ENCODE results near the gene CDK5RAP1. TPM values are rescaled to one million over a fixed set of nuclear protein-coding genes. Genes with fewer than 3 reads are reported as not detected.

The CDK5RAP1 gene
- 18.3 and 19.5 TPM in 2 replicates for total RNA-seq (2014; rRNA removed; shearing (Covaris generic))
- polyA plus RNA-seq (2016; fragmentation: Nextera tagmentation; extraction: Ambion mirVana), result 24.7 and 24.9 TPM in 2 replicates

- Histone ChIP-seq H3F3A (ENCODE audit: insufficient read depth) (no peaks in the 10 kb centered on the region), H3K27ac (peak within 1 kb of the TSS; percentile 8; the same call in 1 of the 2 replicates), H3K36me3 (ENCODE audit: low read depth) (no peaks in the 10 kb centered on the region), H3K9me3 (ENCODE audit: low read depth) (no peaks in the 10 kb centered on the region), H3K9ac (peak within 1 kb of the TSS; percentile 85), H3K27me3 (replicated peaks; ENCODE audit: insufficient read depth) (no peaks in the 10 kb centered on the region), H3K4me1 (ENCODE audit: insufficient read depth) (peaks cover 11% of the 10 kb centered on the region), H3K9me2 (ENCODE audit: insufficient read depth) (no peaks in the 10 kb centered on the region), H3K4me2 (ENCODE audit: unreplicated experiment) (peak within 1 kb of the TSS; percentile 99), H3K79me2 (ENCODE audit: insufficient read depth) (peaks cover 59% of the 10 kb centered on the region), H3K4me3 (peak within 1 kb of the TSS; percentile 89), H2AFZ (peak within 1 kb of the TSS; percentile 95), H4K20me1 (ENCODE audit: insufficient read depth) (no peaks in the 10 kb centered on the region)
- DNase-seq, result peak; percentile 96
- in situ Hi-C loops (cut with MboI), result no loop called here
- TF ChIP-seq EZH2phosphoT487 (IDR thresholded peaks at IDR 0.05; ENCODE audit: insufficient read depth, low read depth), result no peak
- no peak for TF ChIP-seq EZH2 (IDR thresholded peaks at IDR 0.05; ENCODE audit: insufficient read depth, poor library complexity, severe bottlenecking)
- WGBS, 2 experiments (ENCODE audit: low coverage in 1 of 2, low lambda C conversion rate in 2 of 2, missing lambda C conversion rate in 2 of 2), result 1% methylated on average over 43 of the region's 43 CpGs
Measured at GRCh38 chr20:33401184-33401920, at the start of gene CDK5RAP1. Gene CDK5RAP1 (minus strand): TSS chr20:33401519. CDS start chr20:33397064, 4,455 bp downstream.

- in situ Hi-C loops (cut with MboI), result no loop called here
- Histone ChIP-seq H3K4me1 (ENCODE audit: insufficient read depth) (no peaks in the 10 kb centered on the region), H3K9me2 (ENCODE audit: insufficient read depth) (no peaks in the 10 kb centered on the region), H3K4me3 (no peak overlapping the region), H4K20me1 (ENCODE audit: insufficient read depth) (no peaks in the 10 kb centered on the region), H3K9me3 (ENCODE audit: low read depth) (no peaks in the 10 kb centered on the region), H3K79me2 (ENCODE audit: insufficient read depth) (no peaks in the 10 kb centered on the region), H3F3A (ENCODE audit: insufficient read depth) (no peaks in the 10 kb centered on the region), H2AFZ (no peak overlapping the region), H3K4me2 (ENCODE audit: unreplicated experiment) (no peak overlapping the region), H3K9ac (no peak overlapping the region), H3K27me3 (replicated peaks; ENCODE audit: insufficient read depth) (no peaks in the 10 kb centered on the region), H3K36me3 (ENCODE audit: low read depth) (no peaks in the 10 kb centered on the region), H3K27ac (no peak overlapping the region)
- peak; percentile 33 for DNase-seq
- TF ChIP-seq EZH2 (IDR thresholded peaks at IDR 0.05; ENCODE audit: insufficient read depth, poor library complexity, severe bottlenecking), result no peak
- TF ChIP-seq EZH2phosphoT487 (IDR thresholded peaks at IDR 0.05; ENCODE audit: insufficient read depth, low read depth), result no peak
- WGBS, 2 experiments (ENCODE audit: low coverage in 1 of 2, low lambda C conversion rate in 2 of 2, missing lambda C conversion rate in 2 of 2), result 80 to 81% methylated on average over 4 of the region's 4 CpGs
Measured at GRCh38 chr20:33450867-33451266, 49.5 kb upstream of the CDK5RAP1 start.

GRCh38 chr20:33445881-33446625 lies 44.7 kb upstream of the CDK5RAP1 start:
- H3K79me2 ChIP-seq (ENCODE audit: insufficient read depth), result no peaks in the 10 kb centered on the region
- no peaks in the 10 kb centered on the region for H3K9me2 ChIP-seq (ENCODE audit: insufficient read depth)
- in situ Hi-C loops (cut with MboI), result no loop called here
- 71 to 74% methylated on average over 4 of the region's 4 CpGs for WGBS, 2 experiments (ENCODE audit: low coverage in 1 of 2, low lambda C conversion rate in 2 of 2, missing lambda C conversion rate in 2 of 2)
- no peaks in the 10 kb centered on the region for H3K9me3 ChIP-seq (ENCODE audit: low read depth)
- no peak overlapping the region for H2AFZ ChIP-seq
- DNase-seq, result no peak
- H3K27me3 ChIP-seq (replicated peaks; ENCODE audit: insufficient read depth), result no peaks in the 10 kb centered on the region
- TF ChIP-seq EZH2 (IDR thresholded peaks at IDR 0.05; ENCODE audit: insufficient read depth, poor library complexity, severe bottlenecking) (no peak), EZH2phosphoT487 (IDR thresholded peaks at IDR 0.05; ENCODE audit: insufficient read depth, low read depth) (no peak)
- no peaks in the 10 kb centered on the region for H4K20me1 ChIP-seq (ENCODE audit: insufficient read depth)
- H3K36me3 ChIP-seq (ENCODE audit: low read depth), result no peaks in the 10 kb centered on the region
- no peaks in the 10 kb centered on the region for H3K4me1 ChIP-seq (ENCODE audit: insufficient read depth)
- H3K4me3 ChIP-seq, result no peak overlapping the region
- H3K27ac ChIP-seq, result no peak overlapping the region
- H3K4me2 ChIP-seq (ENCODE audit: unreplicated experiment), result no peak overlapping the region
- no peak overlapping the region for H3K9ac ChIP-seq
- H3F3A ChIP-seq (ENCODE audit: insufficient read depth), result no peaks in the 10 kb centered on the region

GRCh38 chr20:33444797-33445560 lies 43.7 kb upstream of the CDK5RAP1 start:
- no peaks in the 10 kb centered on the region for H3K79me2 ChIP-seq (ENCODE audit: insufficient read depth)
- no peaks in the 10 kb centered on the region for H3K4me1 ChIP-seq (ENCODE audit: insufficient read depth)
- H3K9ac ChIP-seq, result no peak overlapping the region
- H3K27me3 ChIP-seq (replicated peaks; ENCODE audit: insufficient read depth), result no peaks in the 10 kb centered on the region
- TF ChIP-seq EZH2phosphoT487 (IDR thresholded peaks at IDR 0.05; ENCODE audit: insufficient read depth, low read depth) (no peak), EZH2 (IDR thresholded peaks at IDR 0.05; ENCODE audit: insufficient read depth, poor library complexity, severe bottlenecking) (no peak)
- no peaks in the 10 kb centered on the region for H3K9me3 ChIP-seq (ENCODE audit: low read depth)
- no peak for DNase-seq
- no peaks in the 10 kb centered on the region for H3K36me3 ChIP-seq (ENCODE audit: low read depth)
- in situ Hi-C loops (cut with MboI), result no loop called here
- H3K27ac ChIP-seq, result no peak overlapping the region
- no peaks in the 10 kb centered on the region for H3F3A ChIP-seq (ENCODE audit: insufficient read depth)
- peak overlapping the region; percentile 84 for H2AFZ ChIP-seq
- H3K4me2 ChIP-seq (ENCODE audit: unreplicated experiment), result no peak overlapping the region
- H4K20me1 ChIP-seq (ENCODE audit: insufficient read depth), result no peaks in the 10 kb centered on the region
- no peak overlapping the region for H3K4me3 ChIP-seq
- WGBS, 2 experiments (ENCODE audit: low coverage in 1 of 2, low lambda C conversion rate in 2 of 2, missing lambda C conversion rate in 2 of 2), result 70% methylated on average over 4 of the region's 4 CpGs
- H3K9me2 ChIP-seq (ENCODE audit: insufficient read depth), result no peaks in the 10 kb centered on the region

Measured in GM23248 (cell line).